H9 (cell line): ENCODE data around the gene GPC6. TPM values are rescaled to one million over a fixed set of nuclear protein-coding genes. Genes with fewer than 3 reads are reported as not detected.

ENCODE experiments used
- DNase-seq: peaks from one replicate; pipeline ENCODE4 v3.0.0-alpha.2; 2017
- H2AFZ ChIP-seq: one replicate; pipeline ENCODE4 v1.6.1; 2013; ENCODE audit warnings: mild to moderate bottlenecking, low read length, control low read depth, moderate library complexity
- H2AK5ac ChIP-seq: 2 replicates; pipeline ENCODE4 v1.6.1; 2013; ENCODE audit warnings: low read length, control low read depth, mixed read lengths; ENCODE audit not compliant: insufficient read length
- H2BK120ac ChIP-seq: one replicate; pipeline ENCODE4 v1.6.1; 2013; ENCODE audit warnings: low read depth, mild to moderate bottlenecking, low read length, control low read depth, inconsistent platforms; ENCODE audit not compliant: poor library complexity, severe bottlenecking
- H2BK12ac ChIP-seq: 2 replicates; pipeline ENCODE4 v1.6.1; 2013; ENCODE audit warnings: low read length, control low read depth, mixed read lengths, low read depth; ENCODE audit not compliant: insufficient read length
- H2BK15ac ChIP-seq: 2 replicates; pipeline ENCODE4 v1.6.1; 2013; ENCODE audit warnings: low read depth, low read length, control low read depth
- H2BK20ac ChIP-seq: one replicate; pipeline ENCODE4 v1.6.1; 2013; ENCODE audit warnings: low read depth, mild to moderate bottlenecking, low read length, control low read depth, inconsistent platforms; ENCODE audit not compliant: poor library complexity, severe bottlenecking
- H2BK5ac ChIP-seq: 2 replicates; pipeline ENCODE4 v1.6.1; 2013; ENCODE audit warnings: low read length, control low read depth, mixed read lengths; ENCODE audit not compliant: insufficient read length
- H3K14ac ChIP-seq: 2 replicates; pipeline ENCODE4 v1.6.1; 2013; ENCODE audit warnings: low read length, control low read depth; ENCODE audit not compliant: insufficient read depth
- H3K18ac ChIP-seq: 2 replicates; pipeline ENCODE4 v1.6.1; 2013; ENCODE audit warnings: low read depth, mild to moderate bottlenecking, mixed read lengths, low read length, control low read depth; ENCODE audit not compliant: insufficient read length
- H3K23ac ChIP-seq: 2 replicates; pipeline ENCODE4 v1.6.1; 2013; ENCODE audit warnings: low read length, control low read depth, mixed read lengths, low read depth; ENCODE audit not compliant: insufficient read length
- H3K23me2 ChIP-seq: 2 replicates; pipeline ENCODE4 v1.6.1; 2013; ENCODE audit warnings: low read depth, mild to moderate bottlenecking, mixed read lengths, low read length, control low read depth; ENCODE audit not compliant: insufficient read length, poor library complexity, severe bottlenecking
- H3K27ac ChIP-seq: 2 replicates; pipeline ENCODE4 v1.5.1; 2013; ENCODE audit warnings: low read length, control low read depth, mixed read lengths, low read depth; ENCODE audit not compliant: insufficient read length
- H3K27me3 ChIP-seq: 2 replicates; pipeline ENCODE4 v1.6.1; 2013; ENCODE audit warnings: low read length, control low read depth, inconsistent platforms; ENCODE audit not compliant: insufficient read depth
- H3K4ac ChIP-seq: 2 replicates; pipeline ENCODE4 v1.6.1; 2013; ENCODE audit warnings: low read depth, mild to moderate bottlenecking, control low read depth, inconsistent platforms, low read length, moderate library complexity
- H3K4me1 ChIP-seq: 2 replicates; pipeline ENCODE4 v1.6.1; 2013; ENCODE audit warnings: low read length, control low read depth, inconsistent platforms; ENCODE audit not compliant: insufficient read depth
- H3K4me2 ChIP-seq: 2 replicates; pipeline ENCODE4 v1.6.1; 2013; ENCODE audit warnings: low read length, control low read depth, mixed read lengths; ENCODE audit not compliant: insufficient read length, insufficient read depth
- H3K56ac ChIP-seq: 2 replicates; pipeline ENCODE4 v1.6.1; 2013; ENCODE audit warnings: low read depth, mild to moderate bottlenecking, mixed read lengths, low read length, control low read depth; ENCODE audit not compliant: insufficient read length
- H3K79me1 ChIP-seq: 2 replicates; pipeline ENCODE4 v1.6.1; 2013; ENCODE audit warnings: low read depth, mild to moderate bottlenecking, moderate library complexity, low read length, control low read depth, inconsistent platforms; ENCODE audit not compliant: insufficient read depth, poor library complexity, severe bottlenecking
- H3K79me2 ChIP-seq: 2 replicates; pipeline ENCODE4 v1.6.1; 2013; ENCODE audit warnings: low read length, control low read depth, inconsistent platforms; ENCODE audit not compliant: insufficient read depth
- H3K9ac ChIP-seq: 2 replicates; pipeline ENCODE4 v1.6.1; 2013; ENCODE audit warnings: low read length, control low read depth, mixed read lengths; ENCODE audit not compliant: insufficient read length; ENCODE audit errors: extremely low read depth
- H3K9me3 ChIP-seq: one replicate; pipeline ENCODE4 v1.6.1; 2013; ENCODE audit warnings: low read depth, low read length, inconsistent platforms; ENCODE audit not compliant: control insufficient read depth
- H3T11ph ChIP-seq: one replicate; pipeline ENCODE4 v1.6.1; 2013; ENCODE audit warnings: mild to moderate bottlenecking, low read length, control low read depth, inconsistent platforms
- H4K20me1 ChIP-seq: one replicate; pipeline ENCODE4 v1.6.1; 2013; ENCODE audit not compliant: control insufficient read depth, insufficient read length, insufficient read depth
- H4K5ac ChIP-seq: 2 replicates; pipeline ENCODE4 v1.6.1; 2013; ENCODE audit warnings: low read depth, mild to moderate bottlenecking, mixed read lengths, low read length, control low read depth; ENCODE audit not compliant: insufficient read length
- H4K8ac ChIP-seq: replicated peaks from 2 replicates; pipeline ENCODE4 v1.6.1; 2013; ENCODE audit warnings: low read length, control low read depth, mixed read lengths, low read depth; ENCODE audit not compliant: insufficient read length
- H4K91ac ChIP-seq: 2 replicates; pipeline ENCODE4 v1.6.1; 2013; ENCODE audit warnings: low read depth, mild to moderate bottlenecking, moderate library complexity, mixed read lengths, low read length, control low read depth; ENCODE audit not compliant: insufficient read length
- H3K27ac Mint-ChIP-seq, 3 experiments: 2 replicates in 2 of 3; 3 replicates in 1 of 3; pipeline ENCODE4 v1.8.0; 2020 to 2021; ENCODE audit warnings: mixed read lengths in 3 of 3, mild to moderate bottlenecking in 1 of 3, moderate library complexity in 1 of 3
- H3K27me3 Mint-ChIP-seq: 2 replicates; pipeline ENCODE4 v1.8.0; 2021; ENCODE audit warnings: low read depth, mild to moderate bottlenecking, moderate library complexity, mixed read lengths
- H3K36me3 Mint-ChIP-seq, 3 experiments: 2 replicates in 2 of 3; 3 replicates in 1 of 3; pipeline ENCODE4 v1.8.0; 2020 to 2021; ENCODE audit warnings: low read depth in 3 of 3, mixed read lengths in 3 of 3; ENCODE audit not compliant: insufficient read depth in 1 of 3
- H3K4me1 Mint-ChIP-seq, 2 experiments: 2 replicates each; pipeline ENCODE4 v1.8.0; 2020; ENCODE audit warnings: mixed read lengths in 2 of 2
- H3K4me3 Mint-ChIP-seq, 2 experiments: 2 replicates in 1 of 2; 3 replicates in 1 of 2; pipeline ENCODE4 v1.8.0; 2020 to 2021; ENCODE audit warnings: mild to moderate bottlenecking in 2 of 2, mixed read lengths in 2 of 2, moderate library complexity in 1 of 2
- H3K9me3 Mint-ChIP-seq, 2 experiments: 2 replicates in 1 of 2; 3 replicates in 1 of 2; pipeline ENCODE4 v1.8.0; 2020; ENCODE audit warnings: mild to moderate bottlenecking in 2 of 2, mixed read lengths in 2 of 2, moderate library complexity in 1 of 2
- WGBS: extraction: QIAGEN DNeasy Blood & Tissue Kit; methylation state at CpG from one replicate; pipeline ENCODE4 v1.1.7; 2013; ENCODE audit warnings: missing lambda C conversion rate, low lambda C conversion rate, mixed read lengths; ENCODE audit not compliant: insufficient read length; ENCODE audit errors: extremely low coverage; 5-methylcytosine and 5-hydroxymethylcytosine counted together
- total RNA-seq: library from RNA; stranded (reverse); gene quantifications from 2 replicates; pipeline ENCODE4 v1.2.1, GENCODE V29; 2021
- TF ChIP-seq, protein P1 (sequence below): fragments of 200-600 bp; sonication (generic); conservative IDR thresholded peaks from 3 replicates; pipeline ENCODE4 v1.8.0; 2021; ENCODE audit warnings: antibody characterized with exemption, mild to moderate bottlenecking

GPC6 gene
- total RNA-seq, 1 experiment from 2014 or later, result 15.6 TPM

DNA sequence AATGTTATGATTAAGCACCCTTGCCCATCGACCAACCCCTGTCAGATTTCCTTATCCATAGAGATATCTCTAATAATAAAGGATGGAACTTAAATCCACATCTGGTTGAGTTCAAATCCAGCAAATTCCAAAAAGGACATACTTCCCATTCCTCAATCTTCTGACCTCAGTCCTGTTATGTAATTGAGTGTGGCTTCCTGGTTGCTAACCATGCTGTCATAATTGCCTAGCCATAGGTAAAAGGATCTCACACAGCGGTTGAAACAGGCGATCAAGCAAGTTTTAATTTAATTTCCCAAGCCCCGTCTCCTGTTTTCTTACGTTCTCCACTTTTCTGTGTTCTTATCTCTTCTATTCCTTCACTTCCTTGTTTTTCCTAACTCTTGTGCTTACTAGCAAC, 550.3 kb downstream of the GPC6 start:
- Mint-ChIP-seq H3K27me3 (no peaks in the 10 kb centered on the region), H3K36me3 (no peaks in the 10 kb centered on the region), H3K9me3 (no peaks in the 10 kb centered on the region), H3K4me1 (peaks cover 5 to 6% of the 10 kb centered on the region in 2 experiments), H3K4me3 (no peak overlapping the region), H3K27ac (no peak overlapping the region)
- no peak overlapping the region for H2BK20ac ChIP-seq
- H4K91ac ChIP-seq, result no peak overlapping the region
- no peaks in the 10 kb centered on the region for H3K27me3 ChIP-seq
- no peaks in the 10 kb centered on the region for H3K79me1 ChIP-seq
- H3K27ac ChIP-seq, result no peak overlapping the region
- no peak overlapping the region for H3K4me2 ChIP-seq
- no peak overlapping the region for H3K56ac ChIP-seq
- no peak overlapping the region for H3K4ac ChIP-seq
- no peaks in the 10 kb centered on the region for H4K20me1 ChIP-seq
- no peak overlapping the region for H3K9ac ChIP-seq
- TF ChIP-seq, protein P1, sequence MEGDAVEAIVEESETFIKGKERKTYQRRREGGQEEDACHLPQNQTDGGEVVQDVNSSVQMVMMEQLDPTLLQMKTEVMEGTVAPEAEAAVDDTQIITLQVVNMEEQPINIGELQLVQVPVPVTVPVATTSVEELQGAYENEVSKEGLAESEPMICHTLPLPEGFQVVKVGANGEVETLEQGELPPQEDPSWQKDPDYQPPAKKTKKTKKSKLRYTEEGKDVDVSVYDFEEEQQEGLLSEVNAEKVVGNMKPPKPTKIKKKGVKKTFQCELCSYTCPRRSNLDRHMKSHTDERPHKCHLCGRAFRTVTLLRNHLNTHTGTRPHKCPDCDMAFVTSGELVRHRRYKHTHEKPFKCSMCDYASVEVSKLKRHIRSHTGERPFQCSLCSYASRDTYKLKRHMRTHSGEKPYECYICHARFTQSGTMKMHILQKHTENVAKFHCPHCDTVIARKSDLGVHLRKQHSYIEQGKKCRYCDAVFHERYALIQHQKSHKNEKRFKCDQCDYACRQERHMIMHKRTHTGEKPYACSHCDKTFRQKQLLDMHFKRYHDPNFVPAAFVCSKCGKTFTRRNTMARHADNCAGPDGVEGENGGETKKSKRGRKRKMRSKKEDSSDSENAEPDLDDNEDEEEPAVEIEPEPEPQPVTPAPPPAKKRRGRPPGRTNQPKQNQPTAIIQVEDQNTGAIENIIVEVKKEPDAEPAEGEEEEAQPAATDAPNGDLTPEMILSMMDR, result no peak
- no peaks in the 10 kb centered on the region; the same call in 1 of the 2 replicates for H3K79me2 ChIP-seq
- H4K5ac ChIP-seq, result no peak overlapping the region
- no peak for DNase-seq
- no peak overlapping the region for H3K14ac ChIP-seq
- H3T11ph ChIP-seq, result no peak overlapping the region
- H4K8ac ChIP-seq, result no peak overlapping the region
- H3K9me3 ChIP-seq, result no peaks in the 10 kb centered on the region
- WGBS, result no CpG with 5 or more reads among the region's 5 CpGs
- H2AFZ ChIP-seq, result no peak overlapping the region
- no peak overlapping the region for H2AK5ac ChIP-seq
- no peak overlapping the region for H2BK5ac ChIP-seq
- H2BK120ac ChIP-seq, result no peak overlapping the region
- H3K4me1 ChIP-seq, result no peaks in the 10 kb centered on the region
- H3K18ac ChIP-seq, result no peak overlapping the region
- no peak overlapping the region for H3K23ac ChIP-seq
- no peaks in the 10 kb centered on the region for H3K23me2 ChIP-seq
- no peak overlapping the region for H2BK15ac ChIP-seq
- no peak overlapping the region for H2BK12ac ChIP-seq
